HepG2 (cell line): ENCODE data around the gene SNIP1. TPM values are rescaled to one million over a fixed set of nuclear protein-coding genes. Genes with fewer than 3 reads are reported as not detected.

Experiments used
- AKNA ChIP-seq: sonication (generic); formaldehyde crosslinking; IDR thresholded peaks from 2 replicates; pipeline ENCODE4 v1.4.0; 2020; ENCODE audit warnings: missing genetic modification reagents, borderline replicate concordance
- LRRFIP1 ChIP-seq: sonication (generic); formaldehyde crosslinking; conservative IDR thresholded peaks from 2 replicates; pipeline ENCODE4 v1.4.0; 2020; ENCODE audit warnings: missing genetic modification reagents
- RELA ChIP-seq: sonication (generic); formaldehyde crosslinking; IDR thresholded peaks from 2 replicates; pipeline ENCODE4 v1.4.0; 2020; ENCODE audit warnings: missing genetic modification reagents
- TOE1 ChIP-seq: sonication (generic); formaldehyde crosslinking; IDR thresholded peaks from 2 replicates; pipeline ENCODE4 v1.4.0; 2020; ENCODE audit warnings: mild to moderate bottlenecking, missing genetic modification reagents
- ZNF570 ChIP-seq: sonication (generic); formaldehyde crosslinking; IDR thresholded peaks from 2 replicates; pipeline ENCODE4 v1.4.0; 2020; ENCODE audit warnings: mild to moderate bottlenecking, missing genetic modification reagents, borderline replicate concordance
- polyA plus RNA-seq, 8 experiments: library from polyadenylated mRNA; depleted of rRNA in 3 of 8; stranded (reverse) in 7 of 8; unstranded in 1 of 8; fragments of >200 nt; fragmentation: Illumina TruSeq in 4 of 8; extraction: Trizol in 4 of 8; gene quantifications; 2 replicates each; pipeline versions ENCODE4 v1.2.1 to v1.2.3, GENCODE V29; 2011 to 2016; ENCODE audit warnings: low read depth in 4 of 8, missing spikeins in 1 of 8, mixed read lengths in 1 of 8; ENCODE audit not compliant: insufficient read depth in 1 of 8
- total RNA-seq, 5 experiments: library from RNA; depleted of rRNA; stranded (reverse); fragments of >200 nt; fragmentation: Illumina TruSeq; extraction: Trizol; gene quantifications; 2 replicates each; pipeline ENCODE4 v1.2.3, GENCODE V29; 2016; ENCODE audit warnings: low read depth in 1 of 5
- TF ChIP-seq, protein P1 (sequence below): sonication (generic); formaldehyde crosslinking; IDR thresholded peaks from 2 replicates; pipeline ENCODE4 v1.4.0; 2020; ENCODE audit warnings: missing genetic modification reagents, mild to moderate bottlenecking, borderline replicate concordance
- TF ChIP-seq, protein P2 (sequence below): sonication (generic); formaldehyde crosslinking; IDR thresholded peaks from 2 replicates; pipeline ENCODE4 v1.5.0; 2020; ENCODE audit warnings: mild to moderate bottlenecking, missing genetic modification reagents, borderline replicate concordance

Gene SNIP1
- total and polyA plus RNA-seq, 2 of the 13 experiments (the other 11 are each of a cell fraction or from before 2014, with no cell fraction given), result 5.5 to 11.2 TPM

DNA sequence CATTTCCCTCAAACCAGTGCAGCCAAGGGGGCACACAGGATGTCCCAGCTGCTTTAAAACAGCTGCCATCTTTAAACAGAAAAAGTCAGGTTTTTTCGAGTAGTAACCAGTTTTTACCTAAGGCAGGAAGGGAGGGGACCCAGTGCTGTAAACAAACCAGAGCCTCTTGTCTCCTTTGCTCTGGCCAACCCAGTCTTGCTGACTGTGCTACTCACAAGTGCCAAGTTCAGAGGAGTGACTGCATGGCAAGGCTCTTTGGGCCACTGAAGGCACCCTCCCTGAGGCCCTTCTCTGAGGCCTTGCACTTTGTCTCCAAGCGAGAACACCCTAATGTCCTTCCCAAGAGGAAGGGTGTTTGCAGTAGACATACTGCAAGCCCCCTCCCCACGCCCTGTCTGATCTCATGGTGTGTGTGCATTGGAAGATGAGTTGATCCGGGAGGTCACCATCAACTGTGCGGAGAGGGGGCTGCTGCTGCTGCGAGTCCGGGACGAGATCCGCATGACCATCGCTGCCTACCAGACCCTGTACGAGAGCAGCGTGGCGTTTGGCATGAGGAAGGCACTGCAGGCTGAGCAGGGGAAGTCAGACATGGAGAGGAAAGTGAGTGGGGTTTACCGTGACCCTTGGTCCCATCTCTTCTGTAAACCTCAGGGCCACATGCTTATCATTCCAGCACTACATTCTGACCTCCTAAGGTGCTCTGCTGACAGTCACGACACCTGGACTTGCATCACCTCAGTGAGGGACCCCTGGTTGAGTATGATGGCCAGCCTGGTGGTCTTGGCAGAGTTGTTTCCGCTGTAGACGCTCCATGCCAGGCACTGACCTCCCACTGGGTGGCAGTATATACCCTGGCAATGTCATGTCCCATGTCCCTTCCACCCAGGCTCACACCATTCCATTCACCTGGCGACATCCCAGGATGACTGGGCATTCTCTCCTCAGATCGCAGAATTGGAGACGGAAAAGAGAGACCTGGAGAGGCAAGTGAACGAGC lies 7.3 kb upstream of the SNIP1 start (continued):
- no peak for TF ChIP-seq LRRFIP1 (CRISPR knock-in tag)
- TF ChIP-seq TOE1 (CRISPR knock-in tag), result no peak
- TF ChIP-seq, protein P1, sequence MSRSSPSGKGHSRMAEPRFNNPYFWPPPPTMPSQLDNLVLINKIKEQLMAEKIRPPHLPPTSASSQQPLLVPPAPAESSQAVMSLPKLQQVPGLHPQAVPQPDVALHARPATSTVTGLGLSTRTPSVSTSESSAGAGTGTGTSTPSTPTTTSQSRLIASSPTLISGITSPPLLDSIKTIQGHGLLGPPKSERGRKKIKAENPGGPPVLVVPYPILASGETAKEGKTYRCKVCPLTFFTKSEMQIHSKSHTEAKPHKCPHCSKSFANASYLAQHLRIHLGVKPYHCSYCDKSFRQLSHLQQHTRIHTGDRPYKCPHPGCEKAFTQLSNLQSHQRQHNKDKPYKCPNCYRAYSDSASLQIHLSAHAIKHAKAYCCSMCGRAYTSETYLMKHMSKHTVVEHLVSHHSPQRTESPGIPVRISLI (CRISPR knock-in tag), result no peak
- TF ChIP-seq AKNA (CRISPR knock-in tag), result no peak
- no peak for TF ChIP-seq ZNF570 (CRISPR knock-in tag)
- TF ChIP-seq RELA, result no peak
- TF ChIP-seq, protein P2, sequence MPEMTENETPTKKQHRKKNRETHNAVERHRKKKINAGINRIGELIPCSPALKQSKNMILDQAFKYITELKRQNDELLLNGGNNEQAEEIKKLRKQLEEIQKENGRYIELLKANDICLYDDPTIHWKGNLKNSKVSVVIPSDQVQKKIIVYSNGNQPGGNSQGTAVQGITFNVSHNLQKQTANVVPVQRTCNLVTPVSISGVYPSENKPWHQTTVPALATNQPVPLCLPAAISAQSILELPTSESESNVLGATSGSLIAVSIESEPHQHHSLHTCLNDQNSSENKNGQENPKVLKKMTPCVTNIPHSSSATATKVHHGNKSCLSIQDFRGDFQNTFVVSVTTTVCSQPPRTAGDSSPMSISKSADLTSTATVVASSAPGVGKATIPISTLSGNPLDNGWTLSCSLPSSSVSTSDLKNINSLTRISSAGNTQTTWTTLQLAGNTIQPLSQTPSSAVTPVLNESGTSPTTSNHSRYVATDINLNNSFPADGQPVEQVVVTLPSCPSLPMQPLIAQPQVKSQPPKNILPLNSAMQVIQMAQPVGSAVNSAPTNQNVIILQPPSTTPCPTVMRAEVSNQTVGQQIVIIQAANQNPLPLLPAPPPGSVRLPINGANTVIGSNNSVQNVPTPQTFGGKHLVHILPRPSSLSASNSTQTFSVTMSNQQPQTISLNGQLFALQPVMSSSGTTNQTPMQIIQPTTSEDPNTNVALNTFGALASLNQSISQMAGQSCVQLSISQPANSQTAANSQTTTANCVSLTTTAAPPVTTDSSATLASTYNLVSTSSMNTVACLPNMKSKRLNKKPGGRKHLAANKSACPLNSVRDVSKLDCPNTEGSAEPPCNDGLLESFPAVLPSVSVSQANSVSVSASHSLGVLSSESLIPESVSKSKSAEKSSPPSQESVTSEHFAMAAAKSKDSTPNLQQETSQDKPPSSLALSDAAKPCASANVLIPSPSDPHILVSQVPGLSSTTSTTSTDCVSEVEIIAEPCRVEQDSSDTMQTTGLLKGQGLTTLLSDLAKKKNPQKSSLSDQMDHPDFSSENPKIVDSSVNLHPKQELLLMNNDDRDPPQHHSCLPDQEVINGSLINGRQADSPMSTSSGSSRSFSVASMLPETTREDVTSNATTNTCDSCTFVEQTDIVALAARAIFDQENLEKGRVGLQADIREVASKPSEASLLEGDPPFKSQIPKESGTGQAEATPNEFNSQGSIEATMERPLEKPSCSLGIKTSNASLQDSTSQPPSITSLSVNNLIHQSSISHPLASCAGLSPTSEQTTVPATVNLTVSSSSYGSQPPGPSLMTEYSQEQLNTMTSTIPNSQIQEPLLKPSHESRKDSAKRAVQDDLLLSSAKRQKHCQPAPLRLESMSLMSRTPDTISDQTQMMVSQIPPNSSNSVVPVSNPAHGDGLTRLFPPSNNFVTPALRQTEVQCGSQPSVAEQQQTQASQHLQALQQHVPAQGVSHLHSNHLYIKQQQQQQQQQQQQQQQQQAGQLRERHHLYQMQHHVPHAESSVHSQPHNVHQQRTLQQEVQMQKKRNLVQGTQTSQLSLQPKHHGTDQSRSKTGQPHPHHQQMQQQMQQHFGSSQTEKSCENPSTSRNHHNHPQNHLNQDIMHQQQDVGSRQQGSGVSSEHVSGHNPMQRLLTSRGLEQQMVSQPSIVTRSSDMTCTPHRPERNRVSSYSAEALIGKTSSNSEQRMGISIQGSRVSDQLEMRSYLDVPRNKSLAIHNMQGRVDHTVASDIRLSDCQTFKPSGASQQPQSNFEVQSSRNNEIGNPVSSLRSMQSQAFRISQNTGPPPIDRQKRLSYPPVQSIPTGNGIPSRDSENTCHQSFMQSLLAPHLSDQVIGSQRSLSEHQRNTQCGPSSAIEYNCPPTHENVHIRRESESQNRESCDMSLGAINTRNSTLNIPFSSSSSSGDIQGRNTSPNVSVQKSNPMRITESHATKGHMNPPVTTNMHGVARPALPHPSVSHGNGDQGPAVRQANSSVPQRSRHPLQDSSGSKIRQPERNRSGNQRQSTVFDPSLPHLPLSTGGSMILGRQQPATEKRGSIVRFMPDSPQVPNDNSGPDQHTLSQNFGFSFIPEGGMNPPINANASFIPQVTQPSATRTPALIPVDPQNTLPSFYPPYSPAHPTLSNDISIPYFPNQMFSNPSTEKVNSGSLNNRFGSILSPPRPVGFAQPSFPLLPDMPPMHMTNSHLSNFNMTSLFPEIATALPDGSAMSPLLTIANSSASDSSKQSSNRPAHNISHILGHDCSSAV (CRISPR knock-in tag), result no peak
